K562 (cell line): ENCODE results near the gene NPHS2. TPM values are rescaled to one million over a fixed set of nuclear protein-coding genes. Genes with fewer than 3 reads are reported as not detected.

Experiments used
- ATAC-seq: fragments of 200-7000 bp; cut with Tn5 transposase; 3 replicates; pipeline ENCODE4 v1.9.1; 2020; ENCODE audit warnings: moderate library complexity
- BruUV-seq: library from RNA; stranded (reverse); fragments of 400-500 nt; replicated peaks from 2 replicates; lab custom pipeline; 2021; lab: Mats Ljungman, UMichigan
- CTCF ChIA-PET: fragments of 300-600 bp; formaldehyde crosslinking; extraction: SDS; loops from one replicate; lab custom pipeline; 2021; ENCODE audit warnings: low intra/inter-chr PET ratio; lab: Yijun Ruan, JAX
- POLR2A ChIA-PET: fragments of 300-600, 350-650 bp; sonication (Branson Sonifier 250); formaldehyde crosslinking; extraction: SDS; loops from one replicate; lab custom pipeline; 2021; ENCODE audit warnings: antibody characterized with exemption, inconsistent platforms; lab: Yijun Ruan, JAX
- DNase-seq, 4 experiments: peaks; one replicate each; pipeline versions ENCODE4 v3.0.0 to v3.0.0-alpha.2; 2011 to 2018; ENCODE audit warnings: low spot score in 3 of 4, mixed read lengths in 3 of 4; ENCODE audit errors: extremely low read depth in 1 of 4
- FAIRE-seq: peaks from 2 replicates; lab custom pipeline; 2011; peaks lifted over from hg19 to GRCh38; lab: Jason Lieb, UNC
- H2AFZ ChIP-seq: 2 replicates; pipeline ENCODE4 v1.6.0; 2011; ENCODE audit warnings: low read depth, low read length, control low read depth, inconsistent platforms
- H3K27ac ChIP-seq: fragments of 200-600 bp; 3 replicates; pipeline ENCODE4 v1.8.0; 2011; ENCODE audit warnings: low read depth, mild to moderate bottlenecking, control low read depth, inconsistent platforms, low read length, moderate library complexity, mixed read lengths; ENCODE audit errors: extremely low read depth
- H3K27me3 ChIP-seq, 2 experiments: fragments of 300-600 bp in 1 of 2; 2 replicates in 1 of 2; 3 replicates in 1 of 2; pipeline versions ENCODE4 v1.6.0 to v1.8.0; 2011; ENCODE audit warnings: inconsistent platforms in 2 of 2, low read length in 2 of 2, mild to moderate bottlenecking in 1 of 2, mixed read lengths in 1 of 2, moderate library complexity in 1 of 2; ENCODE audit not compliant: control insufficient read depth in 2 of 2, insufficient read depth in 2 of 2
- H3K36me3 ChIP-seq: fragments of 300-600 bp; 3 replicates; pipeline ENCODE4 v1.8.0; 2011; ENCODE audit warnings: mild to moderate bottlenecking, low read length, inconsistent platforms; ENCODE audit not compliant: control insufficient read depth, insufficient read depth
- H3K4me1 ChIP-seq, 2 experiments: fragments of 200-600 bp in 1 of 2; replicated peaks in 1 of 2; 2 replicates in 1 of 2; 3 replicates in 1 of 2; pipeline versions ENCODE4 v1.5.1 to v1.8.0; 2011; ENCODE audit warnings: inconsistent platforms in 2 of 2, low read length in 2 of 2, mild to moderate bottlenecking in 1 of 2, mixed read lengths in 1 of 2, moderate library complexity in 1 of 2; ENCODE audit not compliant: control insufficient read depth in 2 of 2, insufficient read depth in 2 of 2
- H3K4me2 ChIP-seq: 2 replicates; pipeline ENCODE4 v1.6.1; 2011; ENCODE audit warnings: low read length, control low read depth, inconsistent platforms, mixed read lengths; ENCODE audit not compliant: insufficient read depth
- H3K4me3 ChIP-seq: fragments of 200-600 bp; sonication (generic), shearing (Covaris generic); 2 replicates; pipeline ENCODE4 v1.5.1; 2016; ENCODE audit warnings: control low read depth, inconsistent platforms
- H3K79me2 ChIP-seq: fragments of 200-600 bp; 3 replicates; pipeline ENCODE4 v1.8.0; 2011; ENCODE audit warnings: low read length, inconsistent platforms; ENCODE audit not compliant: control insufficient read depth, insufficient read depth
- H3K9ac ChIP-seq, 2 experiments: 2 replicates each; pipeline versions ENCODE4 v1.6.0 to v1.6.1; 2011; ENCODE audit warnings: low read depth in 2 of 2, low read length in 2 of 2, control low read depth in 1 of 2, inconsistent platforms in 1 of 2, mild to moderate bottlenecking in 1 of 2, mixed read lengths in 1 of 2; ENCODE audit not compliant: insufficient read depth in 1 of 2
- H3K9me1 ChIP-seq: one replicate; pipeline ENCODE4 v1.6.0; 2011; ENCODE audit warnings: inconsistent platforms, mild to moderate bottlenecking, low read length, moderate library complexity; ENCODE audit not compliant: control insufficient read depth, insufficient read depth
- H3K9me3 ChIP-seq: replicated peaks from 2 replicates; pipeline ENCODE4 v1.5.1; 2011; ENCODE audit warnings: low read depth, low read length, inconsistent platforms; ENCODE audit not compliant: control insufficient read depth, insufficient read depth
- H4K20me1 ChIP-seq: replicated peaks from 2 replicates; pipeline ENCODE4 v1.6.1; 2011; ENCODE audit warnings: low read length, inconsistent platforms, mixed read lengths; ENCODE audit not compliant: control insufficient read depth, insufficient read depth
- ASH1L ChIP-seq: fragments of 450-650 bp; IDR thresholded peaks from 2 replicates; pipeline ENCODE4 v1.6.1; 2018; ENCODE audit warnings: borderline replicate concordance, mild to moderate bottlenecking, low read depth; ENCODE audit not compliant: partially characterized antibody
- CGGBP1 ChIP-seq: fragments of 250-450 bp; sonication (Bioruptor Pico); IDR thresholded peaks from 2 replicates; pipeline ENCODE4 v1.9.0; 2021; ENCODE audit warnings: mild to moderate bottlenecking
- GATA2 ChIP-seq: sonication (generic); formaldehyde crosslinking; IDR thresholded peaks from 2 replicates; pipeline ENCODE4 v1.4.0; 2020; ENCODE audit warnings: mild to moderate bottlenecking, missing genetic modification reagents
- IFI16 ChIP-seq: fragments of 250-450 bp; sonication (Bioruptor Pico); IDR thresholded peaks from 2 replicates; pipeline ENCODE4 v2.1.2; 2022; ENCODE audit warnings: mild to moderate bottlenecking, inconsistent platforms
- IRF2 ChIP-seq: sonication (generic); formaldehyde crosslinking; IDR thresholded peaks from 2 replicates; pipeline ENCODE4 v1.8.1; 2022; ENCODE audit warnings: mild to moderate bottlenecking, missing genetic modification reagents
- TAF15 ChIP-seq: fragments of 200-400 bp; formaldehyde crosslinking; IDR thresholded peaks from 2 replicates; pipeline ENCODE4 v1.6.1; 2017; ENCODE audit warnings: mild to moderate bottlenecking, low read depth, low read length, moderate library complexity
- ZNF511 ChIP-seq: sonication (generic); formaldehyde crosslinking; IDR thresholded peaks from 2 replicates; pipeline ENCODE4 v1.8.0; 2022; ENCODE audit warnings: mild to moderate bottlenecking, missing genetic modification reagents
- ZNF76 ChIP-seq: fragments of 250-450 bp; sonication (Bioruptor Pico); IDR thresholded peaks from 2 replicates; pipeline ENCODE4 v1.4.0; 2020; ENCODE audit warnings: mild to moderate bottlenecking, moderate library complexity, borderline replicate concordance
- WGBS: fragments of 100-300 bp; shearing (Covaris generic); methylation state at CpG from one replicate; pipeline ENCODE4 v1.1.6; 2016; ENCODE audit warnings: low coverage, mixed read lengths; ENCODE audit not compliant: insufficient coverage; ENCODE audit errors: missing lambda C conversion rate; 5-methylcytosine and 5-hydroxymethylcytosine counted together
- in situ Hi-C: fragments of 300-500 bp; cut with MboI; formaldehyde crosslinking; loops from 4 replicates; pipeline ENCODE4 v1.15.0; 2018; ENCODE audit warnings: inconsistent platforms, mixed read lengths
- intact Hi-C: fragments of 100-400 bp; cut with micrococcal nuclease; formaldehyde crosslinking; loops from 2 replicates; pipeline ENCODE4 v1.14.2; 2022
- polyA plus RNA-seq, 8 experiments: library from polyadenylated mRNA; depleted of rRNA in 4 of 8; stranded (reverse) in 5 of 8; unstranded in 3 of 8; fragments of >200 nt; fragmentation: Nextera tagmentation in 2 of 8; fragmentation: Illumina TruSeq in 1 of 8; extraction: Ambion mirVana in 2 of 8; extraction: Trizol in 1 of 8; gene quantifications; 2 replicates each; pipeline versions ENCODE4 v1.2.1 to v1.2.3, GENCODE V29; 2011 to 2014; ENCODE audit warnings: inconsistent platforms in 1 of 8, missing spikeins in 1 of 8
- total RNA-seq, 7 experiments: library from RNA; depleted of rRNA in 6 of 7; stranded (reverse); fragments of >200 nt in 6 of 7; fragmentation: Illumina TruSeq in 2 of 7; extraction: Trizol in 2 of 7; gene quantifications; 2 replicates each; pipeline versions ENCODE4 v1.2.1 to v1.2.3, GENCODE V29; 2011 to 2021; ENCODE audit warnings: low replicate concordance in 1 of 7

NPHS2 gene
- total and polyA plus RNA-seq, 9 of the 15 experiments (the other 6 are each of a cell fraction or from before 2014, with no cell fraction given): not detected

- ChIA-PET CTCF (no interaction called here), POLR2A (interaction anchor here (0.6 kb wide), 1 partner anchor 864 kb away, joined by 3 read pairs; no protein-coding TSS in a partner anchor)
- Histone ChIP-seq H3K9ac (no peak overlapping the region), H3K9me1 (no peaks in the 10 kb centered on the region), H3K4me2 (no peak overlapping the region), H3K27ac (no peak overlapping the region), H3K36me3 (no peaks in the 10 kb centered on the region), H3K9me3 (no peaks in the 10 kb centered on the region), H3K4me1 (no peaks in the 10 kb centered on the region), H4K20me1 (no peaks in the 10 kb centered on the region; the same call in 1 of the 2 replicates), H2AFZ (no peak overlapping the region), H3K4me3 (no peak overlapping the region), H3K79me2 (no peaks in the 10 kb centered on the region), H3K27me3 (no peaks in the 10 kb centered on the region; a peak in 1 of 5 replicates)
- intact Hi-C loops (no loop called here), in situ Hi-C loops (no loop called here)
- no peak for ATAC-seq
- no peak for TF ChIP-seq IRF2
- no peak for TF ChIP-seq TAF15
- no peak for TF ChIP-seq GATA2 (CRISPR knock-in tag)
- TF ChIP-seq IFI16 (CRISPR knock-in tag): no peak
- no peak for TF ChIP-seq ASH1L
- no peak for TF ChIP-seq ZNF76 (CRISPR knock-in tag)
- TF ChIP-seq ZNF511: no peak
- no peak for TF ChIP-seq CGGBP1 (CRISPR knock-in tag)
- 0% methylated on average over 2 of the region's 2 CpGs for WGBS
- BruUV-seq: no TSS peak
- FAIRE-seq: no peak
- DNase-seq: no peak
Observed at GRCh38 chr1:179549368-179549700, 26.4 kb downstream of the NPHS2 start.
